Activated CD4-positive, alpha-beta memory T cell treated with anti-CD3 and anti-CD28 coated beads, Interleukin-2, amount 10 ng/mL, durations not matched to agents 7 days and 5 days (primary cell): Measurements from ENCODE around the gene ARID1B. TPM values are rescaled to one million over a fixed set of nuclear protein-coding genes. Genes with fewer than 3 reads are reported as not detected.

Experiments
- CTCF ChIA-PET: fragments of 350-600 bp; sonication (Branson Sonifier 250); formaldehyde crosslinking; loops from one replicate; lab custom pipeline; 2021; ENCODE audit warnings: antibody characterized with exemption, inconsistent platforms; lab: Charles Lee
- POLR2A ChIA-PET: fragments of 350-600 bp; sonication (Branson Sonifier 250); formaldehyde crosslinking; loops from one replicate; lab custom pipeline; 2021; ENCODE audit warnings: antibody characterized with exemption; lab: Charles Lee
- DNase-seq: peaks from one replicate; pipeline ENCODE4 v3.0.0-alpha.2; 2020
- H3K27ac Mint-ChIP-seq: one replicate; pipeline ENCODE4 v1.8.0; 2021; ENCODE audit warnings: mild to moderate bottlenecking, mixed read lengths
- H3K27me3 Mint-ChIP-seq: one replicate; pipeline ENCODE4 v1.8.0; 2021; ENCODE audit warnings: mixed read lengths
- H3K36me3 Mint-ChIP-seq: one replicate; pipeline ENCODE4 v1.8.0; 2021; ENCODE audit warnings: low read depth, mixed read lengths
- H3K4me1 Mint-ChIP-seq: one replicate; pipeline ENCODE4 v1.8.0; 2021; ENCODE audit warnings: mixed read lengths
- H3K4me3 Mint-ChIP-seq: one replicate; pipeline ENCODE4 v1.8.0; 2021; ENCODE audit warnings: mild to moderate bottlenecking, mixed read lengths
- H3K9me3 Mint-ChIP-seq: one replicate; pipeline ENCODE4 v1.8.0; 2021; ENCODE audit warnings: mixed read lengths
- total RNA-seq, 2 experiments: library from RNA; stranded (reverse); gene quantifications; one replicate each; pipeline ENCODE4 v1.2.3, GENCODE V29; 2021

The ARID1B gene
- total RNA-seq, 2 experiments from 2014 or later = 63.4 to 65.5 TPM

DNA sequence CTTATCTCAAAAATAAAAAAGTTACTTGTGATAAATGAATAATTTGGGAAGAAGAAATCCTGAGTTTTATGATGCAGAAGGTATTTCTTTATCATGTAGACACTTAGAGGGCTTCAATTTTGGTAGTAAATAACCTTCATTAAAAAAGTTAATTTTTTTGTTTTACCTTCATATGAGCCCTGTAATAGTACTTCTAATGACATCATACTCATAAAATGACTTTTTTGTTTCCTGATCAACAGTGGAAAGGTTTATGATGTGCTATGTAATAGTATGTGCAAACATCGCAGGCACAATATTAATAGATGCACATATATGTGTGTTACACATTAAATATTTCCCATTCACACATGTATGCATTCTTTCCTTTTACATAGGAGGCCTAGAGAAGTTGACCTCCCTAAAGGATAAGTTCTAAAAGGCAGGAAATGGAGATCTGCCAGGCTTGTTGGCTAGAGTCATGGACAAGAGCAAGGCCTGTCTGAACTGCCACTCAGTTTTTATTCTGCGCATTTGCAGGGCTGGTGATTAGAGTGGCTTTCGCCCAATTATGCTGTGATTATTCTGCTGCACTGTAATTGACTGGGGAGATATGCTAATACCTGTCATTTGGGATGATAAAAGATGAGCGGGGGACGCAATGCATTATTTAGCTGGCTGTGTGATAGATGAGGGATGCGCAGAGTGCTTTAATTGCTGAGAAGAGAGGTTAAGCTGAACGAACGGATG, 273.5 kb downstream of the ARID1B start:
- ChIA-PET CTCF (no interaction called here), POLR2A (no interaction called here)
- Mint-ChIP-seq H3K4me1 (peaks cover 20% of the 10 kb centered on the region), H3K36me3 (peaks cover 5% of the 10 kb centered on the region), H3K27me3 (no peaks in the 10 kb centered on the region), H3K27ac (no peak overlapping the region), H3K4me3 (no peak overlapping the region), H3K9me3 (no peaks in the 10 kb centered on the region)
- DNase-seq = no peak

DNA sequence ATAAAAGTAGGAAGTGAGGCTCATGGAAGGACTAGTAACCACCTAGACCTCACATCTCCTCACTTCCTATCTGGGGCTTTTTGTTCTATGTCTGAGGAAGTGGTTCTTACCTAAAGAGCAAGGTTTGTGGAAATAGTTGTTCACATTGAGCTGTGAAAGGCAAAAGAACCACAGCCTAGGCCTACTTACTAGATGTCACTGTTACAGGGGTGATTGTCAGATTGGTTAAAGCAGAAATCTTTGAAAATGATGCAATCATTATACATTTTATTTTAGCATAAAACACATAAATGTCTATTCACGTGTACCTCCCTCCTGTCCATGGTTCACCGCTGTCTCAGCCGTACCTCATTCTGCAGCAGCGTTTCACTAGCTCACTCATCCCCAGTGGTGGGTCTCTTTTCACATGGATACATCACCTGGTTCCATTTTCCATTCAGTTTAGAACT, 277.4 kb downstream of the ARID1B start:
- ChIA-PET POLR2A (interaction anchor here (1.0 to 2.4 kb wide), 14 partner anchors 8 to 278 kb away, joined by 3 to 10 read pairs (median 4); partner anchors contain the start of genes ARID1B and TMEM242), CTCF (interaction anchor here (1.0 to 1.7 kb wide), 4 partner anchors 8 to 260 kb away, joined by 3 to 7 read pairs (median 3); no protein-coding TSS in a partner anchor)
- peaks cover 17% of the 10 kb centered on the region for H3K36me3 Mint-ChIP-seq

DNA sequence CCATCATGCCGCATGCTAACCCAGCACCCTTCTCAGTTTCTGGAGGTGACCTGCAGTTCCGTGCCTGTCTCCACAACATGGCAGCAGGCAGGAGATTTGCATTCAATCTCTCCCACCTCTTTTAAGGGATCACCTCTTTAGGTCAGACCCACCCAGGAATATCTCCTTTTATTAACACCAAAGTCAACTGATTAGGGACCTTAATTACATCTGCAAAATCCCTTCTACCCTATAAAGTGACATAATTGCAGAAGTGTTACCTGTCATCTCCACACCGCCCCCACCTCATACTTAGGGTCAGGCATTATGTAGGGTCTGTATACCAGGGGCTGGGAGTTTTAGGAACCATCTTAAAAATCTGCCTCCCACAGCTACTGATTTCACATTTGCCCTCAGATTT, 278.7 kb downstream of the ARID1B start:
- Mint-ChIP-seq H3K4me1 (peaks cover 36% of the 10 kb centered on the region), H3K27ac (peak overlapping the region; percentile 85), H3K4me3 (no peak overlapping the region), H3K27me3 (no peaks in the 10 kb centered on the region), H3K9me3 (no peaks in the 10 kb centered on the region), H3K36me3 (peaks cover 17% of the 10 kb centered on the region)
- POLR2A ChIA-PET = interaction anchor here (1.1 to 2.4 kb wide), 7 partner anchors 11 to 268 kb away, joined by 3 to 8 read pairs (median 5); partner anchors contain the start of gene TMEM242
- CTCF ChIA-PET = interaction anchor here (1.1 to 1.7 kb wide), 2 partner anchors 10 to 21 kb away, joined by 3 to 7 read pairs; no protein-coding TSS in a partner anchor
- no peak for DNase-seq

More for the DNA sequence above, 277.4 kb downstream of the ARID1B start:
- peak overlapping the region; percentile 85 for H3K27ac Mint-ChIP-seq
- no peaks in the 10 kb centered on the region for H3K9me3 Mint-ChIP-seq
- no peak overlapping the region for H3K4me3 Mint-ChIP-seq
- DNase-seq = peak; percentile 36
- peaks cover 33% of the 10 kb centered on the region for H3K4me1 Mint-ChIP-seq
- no peaks in the 10 kb centered on the region for H3K27me3 Mint-ChIP-seq

DNA sequence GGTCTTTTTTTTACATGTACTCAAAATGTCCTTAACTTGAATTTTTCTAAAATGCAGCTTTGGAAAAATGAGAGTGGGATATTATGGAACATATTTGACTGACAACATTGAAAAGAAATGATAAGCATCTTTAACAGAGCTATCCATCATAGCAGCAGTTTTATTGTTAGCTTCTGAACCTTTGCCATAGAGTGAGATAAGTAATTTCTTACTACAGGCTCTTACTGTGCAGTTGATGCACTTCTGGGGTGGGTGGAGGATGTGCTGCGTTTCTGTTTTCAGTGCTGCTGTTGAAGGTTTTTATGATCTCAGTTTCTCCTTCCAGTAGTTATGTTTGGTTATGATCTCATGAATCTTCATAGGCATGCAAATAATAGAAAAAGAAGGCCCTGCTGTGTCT, 279.1 kb downstream of the ARID1B start:
- H3K36me3 Mint-ChIP-seq = peaks cover 17% of the 10 kb centered on the region
- peak overlapping the region; percentile 38 for H3K27ac Mint-ChIP-seq
- POLR2A ChIA-PET = interaction anchor here (1.0 to 2.4 kb wide), 7 partner anchors 11 to 267 kb away, joined by 3 to 8 read pairs (median 4); partner anchors contain the start of gene TMEM242
- no peaks in the 10 kb centered on the region for H3K9me3 Mint-ChIP-seq
- CTCF ChIA-PET = interaction anchor here (0.7 to 1.7 kb wide), 3 partner anchors 10 to 22 kb away, joined by 3 to 7 read pairs (median 3); no protein-coding TSS in a partner anchor
- peaks cover 37% of the 10 kb centered on the region for H3K4me1 Mint-ChIP-seq
- peak; percentile 32 for DNase-seq
- H3K27me3 Mint-ChIP-seq = no peaks in the 10 kb centered on the region
- no peak overlapping the region for H3K4me3 Mint-ChIP-seq

DNA sequence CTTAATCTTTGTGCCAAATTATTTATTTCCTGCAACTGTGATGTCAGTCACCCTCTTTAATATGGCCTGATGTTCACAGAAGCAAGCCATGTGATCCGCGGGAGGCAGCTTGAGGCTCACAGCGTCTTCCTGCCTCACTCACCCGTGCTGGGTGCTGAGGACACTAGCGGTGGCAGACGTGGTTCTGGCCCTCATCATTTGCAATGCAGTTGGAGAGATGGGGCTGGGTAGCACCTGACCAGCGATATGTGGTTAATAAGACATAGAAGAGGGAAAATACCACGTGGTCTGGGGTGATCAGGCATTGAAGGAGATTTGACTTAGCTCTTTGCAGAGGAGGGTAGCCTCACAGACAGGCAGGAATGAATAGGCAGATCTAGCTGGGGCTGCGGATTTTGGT, 281.4 kb downstream of the ARID1B start:
- DNase-seq = no peak
- H3K4me3 Mint-ChIP-seq = no peak overlapping the region
- H3K27me3 Mint-ChIP-seq = no peaks in the 10 kb centered on the region
- peaks cover 22% of the 10 kb centered on the region for H3K36me3 Mint-ChIP-seq
- no peak overlapping the region for H3K27ac Mint-ChIP-seq
- H3K9me3 Mint-ChIP-seq = no peaks in the 10 kb centered on the region
- ChIA-PET POLR2A (no interaction called here), CTCF (no interaction called here)
- H3K4me1 Mint-ChIP-seq = peaks cover 45% of the 10 kb centered on the region

DNA sequence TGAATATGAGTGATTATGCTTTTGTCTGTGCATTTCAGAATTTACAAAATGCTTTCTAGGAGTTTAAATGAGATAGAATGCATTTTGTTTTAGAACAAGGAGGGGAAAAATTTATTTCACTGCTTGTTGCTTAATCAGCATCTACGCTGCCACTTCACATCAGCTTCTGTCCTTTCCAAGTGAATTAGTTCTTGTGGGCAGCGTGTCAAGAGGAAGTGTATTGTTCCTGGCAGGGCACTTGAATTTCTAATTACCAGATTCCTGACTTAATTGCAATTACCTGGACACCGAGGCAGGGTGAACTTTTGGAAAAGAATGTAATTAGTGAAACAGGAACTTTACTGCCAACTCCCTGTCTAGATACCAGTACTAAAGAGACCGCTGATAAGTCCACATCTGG, 282.6 kb downstream of the ARID1B start:
- H3K4me1 Mint-ChIP-seq = peaks cover 38% of the 10 kb centered on the region

DNA sequence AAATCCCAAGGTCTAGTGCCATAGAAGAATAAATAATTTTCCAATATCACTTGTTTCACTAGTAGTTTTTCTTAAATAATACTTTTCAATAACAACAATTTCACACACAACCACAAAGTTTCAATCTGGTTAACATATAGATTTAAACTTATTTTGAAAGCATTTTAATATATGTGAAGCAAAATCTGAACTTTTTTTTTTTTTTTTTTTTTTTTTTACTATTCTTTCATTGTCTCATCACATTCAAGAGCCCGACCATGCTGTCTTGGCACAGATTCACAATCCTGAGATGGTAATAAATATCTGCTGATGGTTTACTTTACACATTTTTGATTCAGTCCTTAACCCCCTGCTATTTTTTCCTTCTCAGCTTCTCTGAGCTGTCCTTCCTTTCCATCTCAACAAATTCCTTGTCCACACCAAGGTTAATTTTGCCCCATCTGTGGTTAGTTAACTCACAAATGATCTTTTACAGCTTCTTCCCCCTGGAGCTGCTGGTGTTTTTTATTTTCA, 283.3 kb downstream of the ARID1B start:
- Mint-ChIP-seq H3K36me3 (peaks cover 23% of the 10 kb centered on the region), H3K4me1 (peaks cover 30% of the 10 kb centered on the region)
- CTCF ChIA-PET = no interaction called here

More for the DNA sequence above, 282.6 kb downstream of the ARID1B start:
- DNase-seq = no peak
- Mint-ChIP-seq H3K27me3 (no peaks in the 10 kb centered on the region), H3K36me3 (peaks cover 25% of the 10 kb centered on the region), H3K4me3 (no peak overlapping the region), H3K9me3 (no peaks in the 10 kb centered on the region), H3K27ac (no peak overlapping the region)
- ChIA-PET CTCF (no interaction called here), POLR2A (interaction anchor here (0.6 kb wide), 1 partner anchor 1309 kb away, joined by 4 read pairs; no protein-coding TSS in a partner anchor)

DNA sequence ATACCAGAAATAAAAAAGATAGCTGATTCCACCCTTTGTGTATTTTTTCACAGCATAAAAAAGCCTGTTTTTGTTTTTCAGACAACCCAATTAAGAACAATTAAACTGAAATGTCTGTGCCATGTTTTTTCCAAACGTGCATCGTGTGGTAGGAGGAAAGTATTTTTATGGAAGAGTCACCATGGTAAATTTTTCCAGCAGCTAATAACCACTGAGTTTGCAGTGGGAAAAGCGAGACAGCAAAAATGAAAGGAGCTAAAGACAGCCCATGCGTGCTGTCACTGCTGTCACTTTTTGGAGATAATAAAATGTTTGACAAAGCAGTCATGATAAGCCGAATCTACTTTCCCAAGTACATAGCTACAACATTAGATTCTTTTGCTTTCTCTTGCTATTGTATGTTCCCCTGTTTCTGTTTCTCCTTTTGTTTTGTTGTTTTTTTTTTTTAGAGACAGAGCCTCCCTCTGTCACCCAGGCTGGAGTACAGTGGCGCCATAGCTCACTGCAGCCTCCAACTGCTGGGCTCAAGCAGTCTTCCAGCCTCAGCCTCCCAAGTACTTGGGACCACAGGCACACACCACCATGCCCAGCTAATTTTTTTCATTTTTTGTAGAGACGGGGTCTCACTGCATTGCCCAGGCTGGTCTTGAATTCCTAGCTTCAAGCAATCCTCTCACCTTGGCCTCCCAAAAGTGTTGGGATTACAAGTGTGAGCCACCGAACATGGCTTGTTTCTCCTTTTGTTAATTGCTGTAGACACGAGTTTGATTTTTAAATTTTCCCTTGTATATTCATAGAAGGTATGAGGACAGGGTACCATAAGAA, 284.8 kb downstream of the ARID1B start:
- peaks cover 28% of the 10 kb centered on the region for H3K4me1 Mint-ChIP-seq
- no peak for DNase-seq
- H3K27me3 Mint-ChIP-seq = no peaks in the 10 kb centered on the region
- no peak overlapping the region for H3K4me3 Mint-ChIP-seq
- ChIA-PET POLR2A (interaction anchor here (0.6 to 1.0 kb wide), 2 partner anchors 9 to 281 kb away, joined by 3 to 4 read pairs; no protein-coding TSS in a partner anchor), CTCF (interaction anchor here (1.3 kb wide), 1 partner anchor 16 kb away, joined by 5 read pairs; no protein-coding TSS in a partner anchor)
- no peak overlapping the region for H3K27ac Mint-ChIP-seq
- no peaks in the 10 kb centered on the region for H3K9me3 Mint-ChIP-seq
- peaks cover 16% of the 10 kb centered on the region for H3K36me3 Mint-ChIP-seq

More for the DNA sequence above, 283.3 kb downstream of the ARID1B start:
- Mint-ChIP-seq H3K9me3 (no peaks in the 10 kb centered on the region), H3K27ac (no peak overlapping the region), H3K27me3 (no peaks in the 10 kb centered on the region), H3K4me3 (no peak overlapping the region)
- no peak for DNase-seq
- POLR2A ChIA-PET = no interaction called here

DNA sequence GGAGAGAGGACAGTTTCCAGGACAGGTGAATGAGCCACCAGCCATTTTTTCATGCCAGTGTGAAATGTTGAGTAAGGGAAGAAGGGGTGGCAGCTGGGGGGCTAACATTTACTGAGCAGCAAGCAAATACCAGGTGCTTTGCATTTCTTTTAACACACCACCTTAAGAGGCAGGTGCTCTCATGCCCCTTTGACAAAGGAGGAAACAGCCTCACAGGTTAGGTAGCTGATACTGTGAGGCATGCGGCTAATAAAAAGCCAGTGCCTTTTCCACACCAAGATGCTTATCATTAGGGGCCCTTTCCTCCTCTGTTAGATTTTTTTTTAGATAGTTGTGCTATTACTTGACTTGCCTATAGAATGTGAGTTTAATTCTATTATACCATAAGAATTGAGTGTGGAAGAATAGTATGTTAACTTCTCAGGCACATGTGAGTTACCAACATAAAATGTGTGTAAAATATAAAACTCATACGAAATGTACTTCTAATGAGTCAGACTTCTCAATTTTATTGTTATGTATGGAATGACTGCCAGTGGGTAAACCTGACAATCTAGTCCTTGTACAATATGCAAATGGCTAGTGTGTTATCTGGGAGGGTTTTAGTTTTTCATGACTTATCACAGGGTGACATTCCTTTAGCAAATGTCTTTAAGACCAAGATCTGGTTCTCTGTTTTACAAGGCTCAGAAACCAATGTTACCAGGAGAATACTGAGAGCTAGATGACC, 286.2 kb downstream of the ARID1B start:
- Mint-ChIP-seq H3K36me3 (peaks cover 18% of the 10 kb centered on the region), H3K4me1 (peaks cover 41% of the 10 kb centered on the region), H3K27ac (no peak overlapping the region), H3K9me3 (no peaks in the 10 kb centered on the region), H3K27me3 (no peaks in the 10 kb centered on the region), H3K4me3 (no peak overlapping the region)
- ChIA-PET CTCF (no interaction called here), POLR2A (interaction anchor here (1.1 kb wide), 1 partner anchor 9 kb away, joined by 3 read pairs; no protein-coding TSS in a partner anchor)
- DNase-seq = no peak

DNA sequence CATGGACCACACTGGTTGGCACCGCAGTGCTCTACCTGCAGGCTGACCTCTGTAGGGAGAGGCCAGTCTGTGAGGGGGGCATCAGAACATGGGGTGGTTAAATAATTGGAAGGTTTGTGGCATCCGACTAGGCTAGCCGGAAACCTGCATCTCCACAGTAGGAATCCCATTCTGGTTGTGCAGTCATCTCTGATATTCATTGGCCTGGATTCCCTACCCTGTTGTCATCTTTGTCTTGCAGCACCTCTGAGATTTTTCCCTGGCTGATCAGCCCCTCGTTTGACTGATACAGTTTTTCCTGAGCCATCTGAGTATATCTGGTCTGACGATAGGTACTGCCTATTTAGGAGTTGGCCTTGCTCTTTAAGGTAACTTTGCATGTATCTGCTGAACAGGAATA, 286.7 kb downstream of the ARID1B start:
- Mint-ChIP-seq H3K27ac (no peak overlapping the region), H3K9me3 (no peaks in the 10 kb centered on the region), H3K27me3 (no peaks in the 10 kb centered on the region), H3K4me3 (no peak overlapping the region), H3K36me3 (peaks cover 14% of the 10 kb centered on the region), H3K4me1 (peaks cover 42% of the 10 kb centered on the region)
- ChIA-PET POLR2A (interaction anchor here (1.1 kb wide), 1 partner anchor 9 kb away, joined by 3 read pairs; no protein-coding TSS in a partner anchor), CTCF (no interaction called here)
- no peak for DNase-seq

DNA sequence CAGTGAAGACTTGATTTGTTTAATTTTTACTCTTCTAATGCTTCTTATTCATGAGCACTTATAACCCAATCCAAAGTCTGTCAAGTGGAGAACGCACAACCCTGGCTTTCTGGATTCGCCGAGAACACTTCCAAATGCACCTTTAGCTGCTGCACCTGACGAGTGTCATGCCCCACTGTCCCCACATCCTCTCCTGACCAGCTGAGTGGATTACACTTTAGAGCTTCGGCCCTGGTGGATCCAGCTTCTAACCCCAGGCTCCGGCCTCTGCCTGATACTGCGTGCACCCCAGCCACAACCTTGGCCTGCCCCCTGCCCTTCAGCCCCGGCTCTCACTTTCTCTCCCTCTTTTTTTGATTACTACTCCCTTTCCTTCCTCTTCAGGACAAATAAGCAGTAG, 287.3 kb downstream of the ARID1B start:
- Mint-ChIP-seq H3K4me3 (no peak overlapping the region), H3K27me3 (no peaks in the 10 kb centered on the region), H3K4me1 (peaks cover 45% of the 10 kb centered on the region), H3K36me3 (peaks cover 14% of the 10 kb centered on the region), H3K9me3 (no peaks in the 10 kb centered on the region), H3K27ac (no peak overlapping the region)
- no peak for DNase-seq
- ChIA-PET CTCF (no interaction called here), POLR2A (interaction anchor here (1.1 kb wide), 1 partner anchor 10 kb away, joined by 3 read pairs; no protein-coding TSS in a partner anchor)

DNA sequence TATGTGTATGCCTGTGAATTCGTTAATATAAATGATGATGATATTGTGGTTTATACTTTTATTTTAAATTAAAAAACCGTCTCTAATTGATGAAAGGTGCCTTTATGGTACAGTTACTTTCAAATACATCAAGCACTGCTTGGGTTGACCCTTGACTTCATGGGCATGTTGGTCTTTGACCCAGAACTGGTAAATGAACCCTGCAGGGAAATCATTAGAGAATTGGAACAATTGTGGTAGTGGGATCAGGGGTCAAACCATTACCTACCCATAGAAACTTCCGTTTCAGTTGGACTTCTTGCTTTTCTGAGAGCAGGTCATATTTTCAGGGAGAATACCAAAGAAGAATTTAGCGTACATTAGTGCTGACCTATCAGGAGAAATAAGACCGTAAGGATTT, 288.2 kb downstream of the ARID1B start:
- ChIA-PET CTCF (no interaction called here), POLR2A (no interaction called here)
- H3K4me3 Mint-ChIP-seq = no peak overlapping the region
- peaks cover 14% of the 10 kb centered on the region for H3K36me3 Mint-ChIP-seq
- no peaks in the 10 kb centered on the region for H3K9me3 Mint-ChIP-seq
- no peaks in the 10 kb centered on the region for H3K27me3 Mint-ChIP-seq
- no peak for DNase-seq
- no peak overlapping the region for H3K27ac Mint-ChIP-seq
- H3K4me1 Mint-ChIP-seq = peaks cover 51% of the 10 kb centered on the region
